Gastroesophageal sphincter (tissue), 4 donors: ENCODE data around the gene ENPP3. TPM values are rescaled to one million over a fixed set of nuclear protein-coding genes. Genes with fewer than 3 reads are reported as not detected.

Experiments used
- ATAC-seq: fragments of 150-250 bp; one replicate; pipeline ENCODE4 v1.9.1; 2016; ENCODE audit warnings: mild to moderate bottlenecking, moderate library complexity
- H3K27ac ChIP-seq, 4 donors: fragments of 200-600 bp; sonication (generic) in 3 of 4; 1 replicate in 3 of 4; 2 replicates in 1 of 4; pipeline ENCODE4 v1.5.1; 2016 to 2019
- H3K27me3 ChIP-seq: fragments of 200-600 bp; sonication (generic); one replicate; pipeline ENCODE4 v1.5.1; 2019
- H3K36me3 ChIP-seq, 2 donors: fragments of 200-600 bp; sonication (generic); one replicate each; pipeline ENCODE4 v1.5.1; 2019; ENCODE audit warnings: control low read depth in 1 of 2
- H3K4me1 ChIP-seq, 3 donors: fragments of 200-600 bp; sonication (generic); 1 replicate in 2 of 3; 2 replicates in 1 of 3; pipeline ENCODE4 v1.5.1; 2016 to 2019; ENCODE audit warnings: control low read depth in 2 of 3
- H3K4me3 ChIP-seq, 2 donors: fragments of 200-600 bp; sonication (generic); one replicate each; pipeline ENCODE4 v1.5.1; 2019; ENCODE audit warnings: mild to moderate bottlenecking in 1 of 2, moderate library complexity in 1 of 2
- H3K9me3 ChIP-seq, 3 donors: fragments of 200-600 bp; sonication (generic); one replicate each; pipeline ENCODE4 v1.5.1; 2017 to 2019; ENCODE audit warnings: control low read depth in 2 of 3
- CTCF ChIP-seq, 4 experiments: fragments of 200-600 bp in 2 of 4; fragments of 450-650 bp in 2 of 4; sonication (generic) in 1 of 4; IDR thresholded peaks; one replicate each; pipeline ENCODE4 v1.5.1; 2017 to 2019; ENCODE audit warnings: antibody characterized with exemption in 4 of 4, mild to moderate bottlenecking in 2 of 4, moderate library complexity in 2 of 4
- EP300 ChIP-seq: sonication (generic); formaldehyde crosslinking; IDR thresholded peaks from one replicate; pipeline ENCODE4 v1.6.1; 2017; ENCODE audit warnings: antibody characterized with exemption, mild to moderate bottlenecking
- POLR2A ChIP-seq, 2 donors: fragments of 450-650 bp; IDR thresholded peaks; one replicate each; pipeline ENCODE4 v1.6.1; 2017; ENCODE audit warnings: antibody characterized with exemption in 2 of 2, mild to moderate bottlenecking in 2 of 2, moderate library complexity in 1 of 2
- POLR2AphosphoS5 ChIP-seq: sonication (generic); formaldehyde crosslinking; IDR thresholded peaks from one replicate; pipeline ENCODE4 v1.6.1; 2017; ENCODE audit warnings: antibody characterized with exemption
- WGBS, 2 donors: methylation state at CpG; one replicate each; pipeline ENCODE4 v1.1.5; 2018; ENCODE audit warnings: low coverage in 1 of 2; 5-methylcytosine and 5-hydroxymethylcytosine counted together
- total RNA-seq, 4 donors: library from RNA; depleted of rRNA; stranded (reverse); fragments of >200 nt; gene quantifications; one replicate each; pipeline ENCODE4 v1.1.0, GENCODE V29; 2016

ENPP3 gene
- total RNA-seq, 4 donors from 2014 or later: 0.35 to 1.5 (median 0.39) TPM; not detected in 1

DNA sequence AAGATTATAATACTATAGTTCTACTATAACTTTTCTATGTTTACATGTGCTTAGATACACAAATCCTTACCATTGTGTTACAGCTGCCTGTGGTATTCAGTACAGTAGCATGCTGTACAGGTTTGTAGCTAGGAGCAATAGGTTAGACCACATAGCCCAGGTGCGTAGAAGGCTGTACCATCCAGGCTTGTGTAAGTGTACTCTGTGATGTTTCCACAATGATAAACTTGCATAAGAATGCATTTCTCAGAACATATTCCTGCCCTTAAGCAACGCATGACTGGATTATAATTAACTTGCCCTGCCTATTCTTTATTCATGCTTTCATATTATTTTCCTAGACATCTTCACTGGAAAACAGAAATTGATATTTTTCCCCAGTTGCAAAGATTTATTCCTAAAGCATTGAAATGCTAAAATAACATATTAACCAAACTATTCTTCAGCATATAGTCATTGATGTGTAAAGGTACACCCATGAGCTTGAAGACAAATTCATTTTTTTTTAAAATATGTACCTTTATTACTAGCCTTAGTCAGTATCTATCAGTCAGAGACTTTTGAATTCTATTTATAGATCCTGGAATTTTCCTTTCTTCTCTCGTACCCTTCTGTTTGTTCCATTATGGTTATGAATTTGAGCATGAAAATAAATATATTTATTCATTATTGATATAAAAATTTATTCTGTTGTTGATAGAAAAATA is 80.9 kb downstream of the ENPP3 start:
- H3K36me3 ChIP-seq: no peaks in the 10 kb centered on the region
- H3K27me3 ChIP-seq: no peaks in the 10 kb centered on the region
- no peaks in the 10 kb centered on the region for H3K4me1 ChIP-seq
- H3K27ac ChIP-seq: no peak overlapping the region
- WGBS, 2 donors: 73 to 86% methylated on average over 3 of the region's 3 CpGs
- no peak for TF ChIP-seq POLR2AphosphoS5
- TF ChIP-seq EP300: no peak
- no peak for TF ChIP-seq CTCF (IDR thresholded peaks at IDR 0.05)
- TF ChIP-seq POLR2A (IDR thresholded peaks at IDR 0.05): no peak
- no peaks in the 10 kb centered on the region for H3K9me3 ChIP-seq
- ATAC-seq: no peak
- no peak overlapping the region for H3K4me3 ChIP-seq

- TF ChIP-seq EP300: no peak
- no peak for TF ChIP-seq POLR2AphosphoS5
- no peak for TF ChIP-seq CTCF (IDR thresholded peaks at IDR 0.05)
- no peak for TF ChIP-seq POLR2A (IDR thresholded peaks at IDR 0.05)
- 87 to 93% methylated on average over 2 of the region's 2 CpGs for WGBS, 2 donors
- Histone ChIP-seq H3K9me3 (no peaks in the 10 kb centered on the region), H3K36me3 (no peaks in the 10 kb centered on the region), H3K27me3 (no peaks in the 10 kb centered on the region), H3K27ac (no peak overlapping the region), H3K4me1 (no peaks in the 10 kb centered on the region), H3K4me3 (no peak overlapping the region)
- ATAC-seq: no peak
Measured at GRCh38 chr6:131721161-131721560, 84.1 kb downstream of the ENPP3 start.

- H3K27ac ChIP-seq: no peak overlapping the region
- TF ChIP-seq CTCF (IDR thresholded peaks at IDR 0.05) (no peak), POLR2AphosphoS5 (no peak), POLR2A (IDR thresholded peaks at IDR 0.05) (no peak), EP300 (no peak)
- ATAC-seq: no peak
- no peak overlapping the region for H3K4me3 ChIP-seq
- H3K36me3 ChIP-seq: no peaks in the 10 kb centered on the region
- no peaks in the 10 kb centered on the region for H3K27me3 ChIP-seq
- 78 to 80% methylated on average over 1 to 2 of the region's 2 CpGs for WGBS, 2 donors
- H3K9me3 ChIP-seq: peaks cover 0 to 9% (median 0%) of the 10 kb centered on the region in 3 donors
- no peaks in the 10 kb centered on the region for H3K4me1 ChIP-seq
Measured at GRCh38 chr6:131724114-131724513, 87.0 kb downstream of the ENPP3 start.

DNA sequence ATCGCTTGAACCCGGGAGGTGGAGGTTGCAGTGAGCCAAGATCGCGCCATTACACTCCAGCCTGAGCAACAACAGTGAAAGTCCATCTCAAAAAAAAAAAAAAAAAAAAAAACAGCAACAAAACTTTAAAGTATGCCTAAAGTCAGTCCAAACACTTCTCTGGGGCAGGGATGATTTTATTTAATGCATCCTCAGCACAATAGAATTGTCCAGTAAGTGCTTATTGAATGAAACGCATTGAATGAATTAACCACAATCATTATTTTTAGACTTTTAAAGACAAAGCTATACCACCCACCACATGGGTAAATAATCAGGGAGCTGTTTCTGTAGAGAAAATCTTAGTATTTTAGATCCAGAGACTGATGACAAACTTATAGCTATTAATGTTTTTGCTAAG is 90.4 kb downstream of the ENPP3 start:
- H3K27me3 ChIP-seq: no peaks in the 10 kb centered on the region
- no peak overlapping the region for H3K27ac ChIP-seq
- peaks cover 0 to 9% (median 0%) of the 10 kb centered on the region in 3 donors for H3K9me3 ChIP-seq
- H3K36me3 ChIP-seq: no peaks in the 10 kb centered on the region
- ATAC-seq: no peak
- H3K4me1 ChIP-seq: no peaks in the 10 kb centered on the region
- WGBS, 2 donors: 90 to 96% methylated on average over 1 to 5 of the region's 5 CpGs
- TF ChIP-seq POLR2AphosphoS5 (no peak), EP300 (no peak), POLR2A (IDR thresholded peaks at IDR 0.05) (no peak), CTCF (IDR thresholded peaks at IDR 0.05) (no peak)
- H3K4me3 ChIP-seq: no peak overlapping the region

- Histone ChIP-seq H3K36me3 (no peaks in the 10 kb centered on the region), H3K27ac (no peak overlapping the region), H3K27me3 (no peaks in the 10 kb centered on the region), H3K4me1 (no peaks in the 10 kb centered on the region), H3K4me3 (no peak overlapping the region), H3K9me3 (peaks cover 0 to 9% (median 0%) of the 10 kb centered on the region in 3 donors)
- 75 to 87% methylated on average over 4 of the region's 4 CpGs for WGBS, 2 donors
- no peak for ATAC-seq
- TF ChIP-seq POLR2A (IDR thresholded peaks at IDR 0.05) (no peak), POLR2AphosphoS5 (no peak), CTCF (IDR thresholded peaks at IDR 0.05) (no peak), EP300 (no peak)
Measured at GRCh38 chr6:131727868-131728267, 90.8 kb downstream of the ENPP3 start.
